GM06990 (cell line): ENCODE measurements around the gene ZDHHC14.

Experiments
- DNase-seq: peaks from one replicate; pipeline ENCODE4 v3.0.0-alpha.2; 2011; ENCODE audit not compliant: insufficient read length; ENCODE audit errors: extremely low read depth
- H3K27me3 ChIP-seq: replicated peaks from 2 replicates; pipeline ENCODE4 v1.6.0; 2011; ENCODE audit warnings: low read length; ENCODE audit not compliant: control insufficient read depth, insufficient read depth
- H3K36me3 ChIP-seq: 2 replicates; pipeline ENCODE4 v1.5.1; 2011; ENCODE audit warnings: low read length; ENCODE audit not compliant: control insufficient read depth, insufficient read depth
- H3K4me3 ChIP-seq: replicated peaks from 2 replicates; pipeline ENCODE4 v1.5.1; 2011; ENCODE audit warnings: low read depth, mild to moderate bottlenecking, control low read depth, low read length
- CTCF ChIP-seq: IDR thresholded peaks from 2 replicates; pipeline ENCODE4 v1.5.1; 2011; ENCODE audit warnings: low read length, control low read depth, mild to moderate bottlenecking, inconsistent platforms; ENCODE audit not compliant: insufficient read depth, poor library complexity, severe bottlenecking

The ZDHHC14 gene

GRCh38 chr6:157374889-157375443 lies 6.0 kb upstream of the ZDHHC14 start:
- no peaks in the 10 kb centered on the region for H3K27me3 ChIP-seq
- TF ChIP-seq CTCF: no peak
- H3K4me3 ChIP-seq: no peak overlapping the region
- H3K36me3 ChIP-seq: no peaks in the 10 kb centered on the region
- DNase-seq: no peak

GRCh38 chr6:157376241-157376640 lies 4.7 kb upstream of the ZDHHC14 start:
- Histone ChIP-seq H3K4me3 (no peak overlapping the region), H3K27me3 (no peaks in the 10 kb centered on the region), H3K36me3 (no peaks in the 10 kb centered on the region)
- no peak for DNase-seq
- no peak for TF ChIP-seq CTCF

- Histone ChIP-seq H3K27me3 (no peaks in the 10 kb centered on the region), H3K36me3 (no peaks in the 10 kb centered on the region), H3K4me3 (no peak overlapping the region)
- no peak for TF ChIP-seq CTCF
- no peak for DNase-seq
These were observed 4.2 kb upstream of the ZDHHC14 start for GRCh38 chr6:157376706-157377230.

GRCh38 chr6:157379656-157380457 lies 1.1 kb upstream of the ZDHHC14 start:
- H3K4me3 ChIP-seq: peak overlapping the region; percentile 90
- TF ChIP-seq CTCF: no peak
- H3K27me3 ChIP-seq: no peaks in the 10 kb centered on the region
- H3K36me3 ChIP-seq: no peaks in the 10 kb centered on the region
- DNase-seq: peak; percentile 83

GRCh38 chr6:157380458-157380778 lies 572 bp upstream of the ZDHHC14 start:
- Histone ChIP-seq H3K27me3 (no peaks in the 10 kb centered on the region), H3K4me3 (peak overlapping the region; percentile 90), H3K36me3 (no peaks in the 10 kb centered on the region)
- DNase-seq: no peak
- no peak for TF ChIP-seq CTCF
